ENCODE results near the gene BICD1.

The BICD1 gene

DNA sequence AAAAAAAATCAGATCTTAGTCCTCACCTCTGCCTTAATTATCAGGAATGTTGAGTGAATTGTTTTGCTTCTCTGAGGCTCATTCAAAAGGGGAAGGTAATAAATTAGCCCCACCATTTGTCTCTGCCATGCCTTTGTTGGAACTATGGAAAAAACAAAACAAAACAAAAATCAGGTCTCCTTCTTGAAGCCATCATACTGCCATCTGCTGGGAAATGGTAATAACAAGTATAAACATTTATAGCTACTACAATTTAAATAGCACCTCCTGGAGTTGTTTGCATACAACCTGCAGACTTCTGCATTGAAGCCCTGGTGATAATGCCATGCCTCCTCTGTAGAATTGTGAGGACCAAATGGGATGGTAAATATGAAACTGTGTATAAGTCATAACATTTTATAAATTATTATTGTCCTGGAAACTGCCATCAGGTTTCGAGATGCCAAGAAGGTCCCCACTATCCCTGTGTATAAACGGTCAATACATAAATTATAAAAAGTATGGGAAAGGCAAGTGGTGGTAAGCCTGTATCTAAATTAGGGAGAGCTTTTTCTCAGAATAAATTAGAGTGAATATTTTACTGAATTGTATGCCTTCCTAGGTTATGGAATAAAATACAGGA lies 205.5 kb downstream of the BICD1 start:
- H3K4me3 ChIP-seq (replicated peaks; ENCODE audit: insufficient read depth, low read length): no peak overlapping the region
- TF ChIP-seq, protein P1, sequence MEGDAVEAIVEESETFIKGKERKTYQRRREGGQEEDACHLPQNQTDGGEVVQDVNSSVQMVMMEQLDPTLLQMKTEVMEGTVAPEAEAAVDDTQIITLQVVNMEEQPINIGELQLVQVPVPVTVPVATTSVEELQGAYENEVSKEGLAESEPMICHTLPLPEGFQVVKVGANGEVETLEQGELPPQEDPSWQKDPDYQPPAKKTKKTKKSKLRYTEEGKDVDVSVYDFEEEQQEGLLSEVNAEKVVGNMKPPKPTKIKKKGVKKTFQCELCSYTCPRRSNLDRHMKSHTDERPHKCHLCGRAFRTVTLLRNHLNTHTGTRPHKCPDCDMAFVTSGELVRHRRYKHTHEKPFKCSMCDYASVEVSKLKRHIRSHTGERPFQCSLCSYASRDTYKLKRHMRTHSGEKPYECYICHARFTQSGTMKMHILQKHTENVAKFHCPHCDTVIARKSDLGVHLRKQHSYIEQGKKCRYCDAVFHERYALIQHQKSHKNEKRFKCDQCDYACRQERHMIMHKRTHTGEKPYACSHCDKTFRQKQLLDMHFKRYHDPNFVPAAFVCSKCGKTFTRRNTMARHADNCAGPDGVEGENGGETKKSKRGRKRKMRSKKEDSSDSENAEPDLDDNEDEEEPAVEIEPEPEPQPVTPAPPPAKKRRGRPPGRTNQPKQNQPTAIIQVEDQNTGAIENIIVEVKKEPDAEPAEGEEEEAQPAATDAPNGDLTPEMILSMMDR (IDR thresholded peaks at IDR 0.05; ENCODE audit: insufficient read depth, low read length): no peak
- no peak for TF ChIP-seq GABPA (IDR thresholded peaks at IDR 0.05; ENCODE audit: low read depth)
- TF ChIP-seq SPI1 (IDR thresholded peaks at IDR 0.05; ENCODE audit: borderline replicate concordance, low read depth): no peak
- no peak for TF ChIP-seq POLR2AphosphoS5 (IDR thresholded peaks at IDR 0.05; ENCODE audit: low read depth)
- TF ChIP-seq REST (IDR thresholded peaks at IDR 0.05; ENCODE audit: insufficient replicate concordance, low read depth): no peak
- H3K27ac ChIP-seq (replicated peaks): no peak overlapping the region
- DNase-seq (ENCODE audit: low read depth in 1 of 2, low spot score in 1 of 2): peak in 1 of 2 experiments; percentile 7
- H3K27me3 ChIP-seq (ENCODE audit: insufficient read depth, poor library complexity, severe bottlenecking): no peaks in the 10 kb centered on the region

GRCh38 chr12:32322354-32322753 lies 215.7 kb downstream of the BICD1 start:
- TF ChIP-seq POLR2AphosphoS5 (IDR thresholded peaks at IDR 0.05; ENCODE audit: low read depth) (no peak), REST (IDR thresholded peaks at IDR 0.05; ENCODE audit: insufficient replicate concordance, low read depth) (no peak), SPI1 (IDR thresholded peaks at IDR 0.05; ENCODE audit: borderline replicate concordance, low read depth) (no peak), GABPA (IDR thresholded peaks at IDR 0.05; ENCODE audit: low read depth) (no peak)
- TF ChIP-seq, protein P1 (IDR thresholded peaks at IDR 0.05; ENCODE audit: insufficient read depth, low read length): no peak
- Histone ChIP-seq H3K27me3 (ENCODE audit: insufficient read depth, poor library complexity, severe bottlenecking) (no peaks in the 10 kb centered on the region), H3K4me3 (replicated peaks; ENCODE audit: insufficient read depth, low read length) (no peak overlapping the region), H3K27ac (replicated peaks) (no peak overlapping the region)
- DNase-seq (ENCODE audit: low read depth in 1 of 2, low spot score in 1 of 2): no peak

DNA sequence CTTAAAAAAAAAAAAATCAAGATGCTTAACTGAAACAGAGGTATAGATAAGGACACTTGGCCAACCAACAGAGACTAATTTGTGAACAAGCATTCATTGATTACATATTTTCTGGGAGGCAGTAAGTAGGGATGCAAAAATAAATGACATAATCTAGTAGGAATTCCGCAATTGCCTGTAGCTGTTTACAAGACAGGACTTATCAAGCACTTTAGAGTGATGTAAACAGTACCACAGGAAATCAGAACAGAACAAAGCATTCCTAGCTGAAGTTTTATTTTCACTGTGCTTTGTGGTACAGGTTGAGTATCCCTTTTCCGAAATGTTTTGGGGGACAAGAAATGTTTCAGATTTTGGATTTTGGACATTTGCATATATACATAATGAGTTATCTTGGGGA lies 224.5 kb downstream of the BICD1 start:
- no peak for DNase-seq (ENCODE audit: low read depth in 1 of 2, low spot score in 1 of 2)
- Histone ChIP-seq H3K27ac (replicated peaks) (no peak overlapping the region), H3K27me3 (ENCODE audit: insufficient read depth, poor library complexity, severe bottlenecking) (no peaks in the 10 kb centered on the region), H3K4me3 (replicated peaks; ENCODE audit: insufficient read depth, low read length) (no peak overlapping the region)
- TF ChIP-seq, protein P1 (IDR thresholded peaks at IDR 0.05; ENCODE audit: insufficient read depth, low read length): no peak
- TF ChIP-seq GABPA (IDR thresholded peaks at IDR 0.05; ENCODE audit: low read depth): no peak

DNA sequence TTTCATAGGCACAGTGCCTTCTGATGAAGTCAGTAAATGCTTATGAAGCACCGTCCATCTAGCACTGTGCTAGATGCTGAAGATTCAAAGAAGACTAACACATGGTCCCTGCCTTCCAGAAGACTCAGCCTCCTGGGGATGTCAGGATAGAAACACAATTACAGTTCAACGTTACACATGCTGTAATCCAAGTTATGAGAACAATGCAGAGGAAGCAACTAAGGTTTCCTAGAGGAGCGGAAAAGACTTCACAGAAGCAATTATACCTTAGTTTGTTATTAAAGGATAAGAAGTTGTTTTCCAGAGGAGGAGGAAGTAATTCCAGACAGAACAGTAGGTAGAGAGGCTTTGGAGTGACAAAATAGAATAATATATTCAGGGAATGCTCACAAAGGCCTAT lies 225.8 kb downstream of the BICD1 start:
- H3K27me3 ChIP-seq (ENCODE audit: insufficient read depth, poor library complexity, severe bottlenecking): no peaks in the 10 kb centered on the region
- H3K4me3 ChIP-seq (replicated peaks; ENCODE audit: insufficient read depth, low read length): no peak overlapping the region
- TF ChIP-seq, protein P1 (IDR thresholded peaks at IDR 0.05; ENCODE audit: insufficient read depth, low read length): no peak
- TF ChIP-seq POLR2AphosphoS5 (IDR thresholded peaks at IDR 0.05; ENCODE audit: low read depth) (no peak), GABPA (IDR thresholded peaks at IDR 0.05; ENCODE audit: low read depth) (no peak), REST (IDR thresholded peaks at IDR 0.05; ENCODE audit: insufficient replicate concordance, low read depth) (no peak), SPI1 (IDR thresholded peaks at IDR 0.05; ENCODE audit: borderline replicate concordance, low read depth) (no peak)
- no peak for DNase-seq (ENCODE audit: low read depth in 1 of 2, low spot score in 1 of 2)
- no peak overlapping the region for H3K27ac ChIP-seq (replicated peaks)

Data from HL-60 (cell line).